ENCODE measurements around the gene RHOBTB3.

DNA sequence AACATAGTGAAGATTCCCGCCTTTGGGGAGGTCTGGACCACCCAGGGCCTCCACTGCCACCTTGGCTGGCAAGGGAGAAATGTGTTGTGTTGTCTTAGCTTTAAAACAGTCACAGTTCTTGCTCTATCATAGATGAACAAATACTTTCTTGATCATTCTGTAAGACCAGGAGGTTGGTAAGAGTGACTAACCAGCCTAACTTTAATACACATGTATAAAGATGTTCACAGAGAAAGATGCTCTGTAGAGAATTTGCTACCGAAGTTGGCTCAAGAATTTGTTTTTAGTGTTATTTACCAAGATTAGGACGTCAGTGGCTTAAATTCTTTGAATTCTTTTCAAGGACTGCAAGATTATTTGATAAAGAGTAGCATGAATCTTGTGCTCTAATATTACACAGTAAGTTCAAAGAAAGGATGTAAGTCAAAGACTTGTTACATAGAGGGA, 63.0 kb downstream of the RHOBTB3 start:
- TF ChIP-seq, protein P1, sequence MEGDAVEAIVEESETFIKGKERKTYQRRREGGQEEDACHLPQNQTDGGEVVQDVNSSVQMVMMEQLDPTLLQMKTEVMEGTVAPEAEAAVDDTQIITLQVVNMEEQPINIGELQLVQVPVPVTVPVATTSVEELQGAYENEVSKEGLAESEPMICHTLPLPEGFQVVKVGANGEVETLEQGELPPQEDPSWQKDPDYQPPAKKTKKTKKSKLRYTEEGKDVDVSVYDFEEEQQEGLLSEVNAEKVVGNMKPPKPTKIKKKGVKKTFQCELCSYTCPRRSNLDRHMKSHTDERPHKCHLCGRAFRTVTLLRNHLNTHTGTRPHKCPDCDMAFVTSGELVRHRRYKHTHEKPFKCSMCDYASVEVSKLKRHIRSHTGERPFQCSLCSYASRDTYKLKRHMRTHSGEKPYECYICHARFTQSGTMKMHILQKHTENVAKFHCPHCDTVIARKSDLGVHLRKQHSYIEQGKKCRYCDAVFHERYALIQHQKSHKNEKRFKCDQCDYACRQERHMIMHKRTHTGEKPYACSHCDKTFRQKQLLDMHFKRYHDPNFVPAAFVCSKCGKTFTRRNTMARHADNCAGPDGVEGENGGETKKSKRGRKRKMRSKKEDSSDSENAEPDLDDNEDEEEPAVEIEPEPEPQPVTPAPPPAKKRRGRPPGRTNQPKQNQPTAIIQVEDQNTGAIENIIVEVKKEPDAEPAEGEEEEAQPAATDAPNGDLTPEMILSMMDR (IDR thresholded peaks at IDR 0.05 in 2 of 3, conservative IDR thresholded peaks at IDR 0.05 in 1 of 3; ENCODE audit: borderline replicate concordance in 1 of 3, insufficient read depth in 1 of 3, low read depth in 2 of 3, low read length in 2 of 3) = no peak
- TF ChIP-seq POLR2AphosphoS5 (IDR thresholded peaks at IDR 0.05; ENCODE audit: low read depth, low read length) (no peak), SIN3A (IDR thresholded peaks at IDR 0.05; ENCODE audit: low read depth) (no peak), POLR2A (IDR thresholded peaks at IDR 0.05; ENCODE audit: borderline replicate concordance, extremely low read depth, insufficient read depth, insufficient read length) (no peak), EZH2 (IDR thresholded peaks at IDR 0.05) (no peak), EZH2phosphoT487 (IDR thresholded peaks at IDR 0.05; ENCODE audit: borderline replicate concordance) (no peak), JUND (IDR thresholded peaks at IDR 0.05) (no peak), ZFX (IDR thresholded peaks at IDR 0.05) (no peak), RAD21 (IDR thresholded peaks at IDR 0.05; ENCODE audit: low read depth) (no peak), TCF7L2 (IDR thresholded peaks at IDR 0.05; ENCODE audit: borderline replicate concordance, extremely low read depth, insufficient read depth, insufficient read length) (no peak), ATF3 (IDR thresholded peaks at IDR 0.05) (no peak), MAX (IDR thresholded peaks at IDR 0.05) (no peak), REST (IDR thresholded peaks at IDR 0.05; ENCODE audit: low read depth) (no peak), SP1 (IDR thresholded peaks at IDR 0.05; ENCODE audit: low read depth) (no peak)
